Measurements from ENCODE around the gene CD99.
"Not testable (repeated sequence)": the region's sequence is repeated elsewhere in the genome, so short reads cannot be mapped to it uniquely, and the experiment has no call there.

CD99 gene

GRCh38 chrX:2732649-2733048, 41.6 kb downstream of the CD99 start:
- no peak for DNase-seq

GRCh38 chrX:2733286-2733685, 42.2 kb downstream of the CD99 start:
- no peak for DNase-seq

GRCh38 chrX:2735270-2735669, 44.2 kb downstream of the CD99 start:
- DNase-seq = no peak

- no peak for DNase-seq
These were observed 49.6 kb downstream of the CD99 start for GRCh38 chrX:2740672-2741071.

GRCh38 chrX:2741386-2741785, 50.3 kb downstream of the CD99 start:
- no peak for DNase-seq

GRCh38 chrX:2746250-2746649, 55.2 kb downstream of the CD99 start:
- DNase-seq = not testable (repeated sequence)

- no peak for DNase-seq
These were observed 57.2 kb downstream of the CD99 start for GRCh38 chrX:2748171-2748814.

GRCh38 chrX:2748815-2749188, 57.7 kb downstream of the CD99 start:
- no peak for DNase-seq

- no peak for DNase-seq
These were observed 60.2 kb downstream of the CD99 start for GRCh38 chrX:2751291-2751690.

- not testable (repeated sequence) for DNase-seq
These were observed 60.8 kb downstream of the CD99 start, which contains the start of gene XG for GRCh38 chrX:2751874-2752300. Gene XG, plus strand, starts transcription at chrX:2752040. Its CDS starts 235 bp downstream, at chrX:2752275.

- DNase-seq = not testable (repeated sequence)
These were observed 61.3 kb downstream of the CD99 start for GRCh38 chrX:2752441-2752840.

- not testable (repeated sequence) for DNase-seq
These were observed 64.1 kb downstream of the CD99 start for GRCh38 chrX:2755163-2755715.

GRCh38 chrX:2756548-2756947, 65.5 kb downstream of the CD99 start:
- no peak for DNase-seq

- no peak for DNase-seq
These were observed 70.2 kb downstream of the CD99 start for GRCh38 chrX:2761246-2761645.

GRCh38 chrX:2762671-2763070, 71.6 kb downstream of the CD99 start:
- DNase-seq = not testable (repeated sequence)

GRCh38 chrX:2764766-2765548, 73.9 kb downstream of the CD99 start:
- DNase-seq = not testable (repeated sequence)

- no peak for DNase-seq
These were observed 74.4 kb downstream of the CD99 start for GRCh38 chrX:2765549-2765830.

- no peak for DNase-seq
These were observed 75.8 kb downstream of the CD99 start for GRCh38 chrX:2766906-2767305.

- peak in 1 of 2 experiments; percentile 0 for DNase-seq
These were observed 76.7 kb downstream of the CD99 start for GRCh38 chrX:2767631-2768455.

GRCh38 chrX:2769615-2770014, 78.5 kb downstream of the CD99 start:
- DNase-seq = no peak

- DNase-seq = not testable (repeated sequence)
These were observed 82.3 kb downstream of the CD99 start for GRCh38 chrX:2773166-2774055.

- no peak for DNase-seq
These were observed 83.0 kb downstream of the CD99 start for GRCh38 chrX:2774057-2774456.
